Mesenchymal stem cell (in vitro differentiated cells and primary cell): ENCODE results near the gene CDK5RAP2.

Experiments
- DNase-seq: peaks from one replicate; pipeline ENCODE4 v3.0.0-alpha.2; 2013
- H2AFZ ChIP-seq: one replicate; pipeline ENCODE4 v1.6.1; 2013; ENCODE audit warnings: low read depth, mild to moderate bottlenecking, control low read depth, inconsistent platforms, low read length, moderate library complexity
- H2AK5ac ChIP-seq: 2 replicates; pipeline ENCODE4 v1.6.1; 2013; ENCODE audit warnings: low read length, moderate library complexity, mild to moderate bottlenecking, inconsistent platforms; ENCODE audit not compliant: severe bottlenecking
- H2BK120ac ChIP-seq: one replicate; pipeline ENCODE4 v1.6.1; 2013; ENCODE audit warnings: low read depth, mild to moderate bottlenecking, inconsistent platforms, low read length, moderate library complexity
- H2BK12ac ChIP-seq, 2 experiments: one replicate each; pipeline ENCODE4 v1.6.1; 2013; ENCODE audit warnings: inconsistent platforms in 2 of 2, low read length in 2 of 2, mild to moderate bottlenecking in 2 of 2, moderate library complexity in 2 of 2, control low read depth in 1 of 2
- H2BK15ac ChIP-seq: one replicate; pipeline ENCODE4 v1.6.1; 2013; ENCODE audit warnings: mild to moderate bottlenecking, low read depth, inconsistent platforms; ENCODE audit not compliant: poor library complexity, severe bottlenecking
- H2BK5ac ChIP-seq: 2 replicates; pipeline ENCODE4 v1.6.1; 2013; ENCODE audit warnings: low read depth, mild to moderate bottlenecking, low read length, control low read depth, inconsistent platforms; ENCODE audit not compliant: poor library complexity, severe bottlenecking
- H3K14ac ChIP-seq, 2 experiments: one replicate each; pipeline ENCODE4 v1.6.1; 2013; ENCODE audit warnings: inconsistent platforms in 2 of 2, low read length in 2 of 2, control low read depth in 1 of 2, mild to moderate bottlenecking in 1 of 2, moderate library complexity in 1 of 2
- H3K18ac ChIP-seq, 2 experiments: one replicate each; pipeline ENCODE4 v1.6.1; 2013; ENCODE audit warnings: inconsistent platforms in 2 of 2, low read length in 2 of 2, control low read depth in 1 of 2, low read depth in 1 of 2, mild to moderate bottlenecking in 1 of 2
- H3K23ac ChIP-seq, 2 experiments: one replicate each; pipeline ENCODE4 v1.6.1; 2013; ENCODE audit warnings: inconsistent platforms in 2 of 2, low read length in 2 of 2, mild to moderate bottlenecking in 2 of 2, moderate library complexity in 2 of 2, control low read depth in 1 of 2
- H3K27ac ChIP-seq: 2 replicates; pipeline ENCODE4 v1.5.1; 2013; ENCODE audit warnings: mild to moderate bottlenecking, moderate library complexity, low read length, control low read depth, inconsistent platforms; ENCODE audit not compliant: poor library complexity, severe bottlenecking
- H3K27me3 ChIP-seq, 2 experiments: 2 replicates each; pipeline versions ENCODE4 v1.6.1 to v1.7.0; 2013; ENCODE audit warnings: low read length in 2 of 2, mild to moderate bottlenecking in 2 of 2, moderate library complexity in 2 of 2, control low read depth in 1 of 2, inconsistent platforms in 1 of 2; ENCODE audit not compliant: control insufficient read depth in 1 of 2, insufficient read depth in 1 of 2
- H3K36me3 ChIP-seq, 2 experiments: 2 replicates each; pipeline versions ENCODE4 v1.6.1 to v1.7.0; 2013; ENCODE audit warnings: low read length in 2 of 2, control low read depth in 1 of 2, inconsistent platforms in 1 of 2, low read depth in 1 of 2, mild to moderate bottlenecking in 1 of 2; ENCODE audit not compliant: insufficient read depth in 2 of 2, control insufficient read depth in 1 of 2
- H3K4ac ChIP-seq, 2 experiments: one replicate each; pipeline ENCODE4 v1.6.1; 2013; ENCODE audit warnings: inconsistent platforms in 2 of 2, low read length in 2 of 2, mild to moderate bottlenecking in 2 of 2, moderate library complexity in 2 of 2, control low read depth in 1 of 2, low read depth in 1 of 2
- H3K4me1 ChIP-seq: 2 replicates; pipeline ENCODE4 v1.6.1; 2013; ENCODE audit warnings: low read depth, low read length, control low read depth; ENCODE audit not compliant: control insufficient read depth, insufficient read depth
- H3K4me2 ChIP-seq: 2 replicates; pipeline ENCODE4 v1.6.1; 2013; ENCODE audit warnings: low read length, mild to moderate bottlenecking, inconsistent platforms; ENCODE audit not compliant: poor library complexity, severe bottlenecking
- H3K4me3 ChIP-seq, 2 experiments: 2 replicates each; pipeline versions ENCODE4 v1.5.1 to v1.7.0; 2013; ENCODE audit warnings: low read length in 2 of 2, mild to moderate bottlenecking in 2 of 2, control low read depth in 1 of 2, low read depth in 1 of 2; ENCODE audit not compliant: insufficient read depth in 1 of 2
- H3K79me1 ChIP-seq: replicated peaks from 2 replicates; pipeline ENCODE4 v1.6.1; 2013; ENCODE audit warnings: mild to moderate bottlenecking, control low read depth, low read length, inconsistent platforms; ENCODE audit not compliant: poor library complexity, severe bottlenecking
- H3K9ac ChIP-seq: 2 replicates; pipeline ENCODE4 v1.7.0; 2013; ENCODE audit warnings: mild to moderate bottlenecking, low read length, moderate library complexity
- H3K9me3 ChIP-seq: 2 replicates; pipeline ENCODE4 v1.7.0; 2013; ENCODE audit warnings: mild to moderate bottlenecking, low read length; ENCODE audit not compliant: control insufficient read depth
- H4K8ac ChIP-seq: one replicate; pipeline ENCODE4 v1.6.1; 2013; ENCODE audit warnings: inconsistent platforms, mild to moderate bottlenecking, low read length, moderate library complexity
- H4K91ac ChIP-seq: one replicate; pipeline ENCODE4 v1.6.1; 2013; ENCODE audit warnings: mild to moderate bottlenecking, low read length, inconsistent platforms
- WGBS: methylation state at CpG from one replicate; pipeline ENCODE4 v1.1.7; 2013; ENCODE audit warnings: mixed read lengths; 5-methylcytosine and 5-hydroxymethylcytosine counted together

CDK5RAP2 gene

DNA sequence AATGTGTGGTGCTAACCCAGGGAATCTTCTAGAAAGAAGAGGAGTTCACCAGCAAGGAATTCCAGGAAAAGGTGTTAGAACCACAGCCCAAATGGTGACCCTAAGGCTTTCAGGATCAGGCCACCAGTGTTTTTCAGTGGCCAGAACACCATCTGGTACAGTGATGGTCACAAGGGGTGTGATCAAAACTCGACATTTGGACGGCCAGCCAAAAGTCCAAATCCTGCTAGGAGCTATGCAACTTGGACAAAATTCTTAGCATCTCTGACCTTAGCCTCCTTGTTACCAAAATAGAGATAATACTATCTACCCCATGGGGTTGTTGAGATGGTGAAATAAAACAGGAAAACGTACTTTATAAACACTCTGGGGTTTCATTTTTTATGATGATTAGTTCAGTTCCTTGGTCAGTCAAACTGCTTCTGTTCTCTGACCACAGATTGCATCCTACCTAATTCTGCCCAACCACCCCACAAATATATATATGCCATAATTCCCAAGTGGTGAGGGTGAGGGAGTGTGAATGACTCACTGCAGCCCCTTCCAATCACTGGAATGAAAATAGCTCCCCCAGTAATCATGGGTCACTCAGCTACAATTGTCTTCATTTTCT, 210.3 kb downstream of the CDK5RAP2 start:
- Histone ChIP-seq H2AFZ (no peak overlapping the region), H3K27me3 (peaks cover 0 to 8% of the 10 kb centered on the region in 2 experiments), H2AK5ac (no peak overlapping the region), H3K9ac (no peak overlapping the region), H4K91ac (no peak overlapping the region), H2BK5ac (no peak overlapping the region), H3K23ac (no peak overlapping the region), H2BK12ac (no peak overlapping the region), H3K4me1 (peaks cover 7% of the 10 kb centered on the region), H3K79me1 (no peaks in the 10 kb centered on the region), H2BK15ac (no peak overlapping the region), H3K36me3 (no peaks in the 10 kb centered on the region), H3K18ac (no peak overlapping the region), H3K9me3 (peaks cover 13% of the 10 kb centered on the region), H3K4me2 (no peak overlapping the region), H4K8ac (no peak overlapping the region), H3K14ac (no peak overlapping the region), H2BK120ac (no peak overlapping the region), H3K4ac (no peak overlapping the region), H3K27ac (no peak overlapping the region), H3K4me3 (no peak overlapping the region)
- peak; percentile 15 for DNase-seq
- 85% methylated on average over 2 of the region's 3 CpGs for WGBS

DNA sequence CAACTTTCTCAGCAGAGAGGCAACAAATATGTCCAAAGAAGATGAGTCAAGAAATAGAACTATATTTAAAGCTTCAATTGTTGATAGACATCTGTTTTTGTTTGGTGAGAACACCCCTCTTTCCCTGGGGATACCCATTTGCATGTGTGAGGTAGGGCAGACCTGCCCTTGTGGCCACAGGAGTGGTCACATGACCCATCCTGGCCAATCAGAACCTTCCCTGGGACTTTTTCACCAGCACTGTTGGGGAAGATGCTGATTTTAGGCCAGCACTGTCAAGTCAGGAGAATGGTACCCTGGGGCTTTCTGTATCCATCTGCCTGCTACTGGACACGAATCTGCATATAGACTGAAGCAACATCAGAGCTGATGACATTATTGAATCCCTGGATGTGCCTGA, 211.2 kb downstream of the CDK5RAP2 start:
- no peak overlapping the region for H3K9ac ChIP-seq
- no peak overlapping the region for H4K8ac ChIP-seq
- H2AK5ac ChIP-seq, result no peak overlapping the region
- no peak overlapping the region for H3K23ac ChIP-seq
- WGBS, result 77% methylated on average over 1 of the region's 1 CpG
- H4K91ac ChIP-seq, result no peak overlapping the region
- no peak overlapping the region for H2BK120ac ChIP-seq
- no peak for DNase-seq
- no peak overlapping the region for H2BK5ac ChIP-seq
- H3K14ac ChIP-seq, result no peak overlapping the region
- H3K4me1 ChIP-seq, result peaks cover 7% of the 10 kb centered on the region
- H3K4ac ChIP-seq, result no peak overlapping the region
- no peak overlapping the region for H3K4me3 ChIP-seq
- no peaks in the 10 kb centered on the region for H3K79me1 ChIP-seq
- no peak overlapping the region for H2AFZ ChIP-seq
- no peaks in the 10 kb centered on the region for H3K36me3 ChIP-seq
- no peak overlapping the region for H2BK15ac ChIP-seq
- peaks cover 12% of the 10 kb centered on the region for H3K9me3 ChIP-seq
- no peak overlapping the region for H2BK12ac ChIP-seq
- no peak overlapping the region for H3K18ac ChIP-seq
- H3K27ac ChIP-seq, result no peak overlapping the region
- H3K27me3 ChIP-seq, result peaks cover 0 to 8% of the 10 kb centered on the region in 2 experiments
- no peak overlapping the region for H3K4me2 ChIP-seq

DNA sequence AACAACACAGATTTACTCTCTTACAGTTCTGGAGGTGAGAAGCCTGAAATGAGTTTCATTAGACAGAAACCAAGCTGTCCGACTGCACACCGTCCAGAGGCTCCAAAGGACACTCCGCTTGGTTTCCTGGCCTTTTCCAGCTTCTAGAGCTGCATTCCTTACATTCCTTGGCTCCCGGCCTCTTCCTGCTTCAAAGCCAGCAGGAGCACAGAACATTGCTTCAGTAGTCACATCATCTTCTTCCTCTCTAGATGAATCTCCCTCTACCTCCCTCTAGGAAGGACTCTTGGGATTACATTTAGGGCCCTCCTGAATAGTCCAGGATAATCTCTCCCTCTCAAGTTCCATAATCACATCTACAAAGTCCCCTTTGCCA, 213.3 kb downstream of the CDK5RAP2 start:
- peak overlapping the region; percentile 32 to 73 for H3K18ac ChIP-seq
- peaks cover 3% of the 10 kb centered on the region for H3K9me3 ChIP-seq
- no peak overlapping the region for H3K23ac ChIP-seq

DNA sequence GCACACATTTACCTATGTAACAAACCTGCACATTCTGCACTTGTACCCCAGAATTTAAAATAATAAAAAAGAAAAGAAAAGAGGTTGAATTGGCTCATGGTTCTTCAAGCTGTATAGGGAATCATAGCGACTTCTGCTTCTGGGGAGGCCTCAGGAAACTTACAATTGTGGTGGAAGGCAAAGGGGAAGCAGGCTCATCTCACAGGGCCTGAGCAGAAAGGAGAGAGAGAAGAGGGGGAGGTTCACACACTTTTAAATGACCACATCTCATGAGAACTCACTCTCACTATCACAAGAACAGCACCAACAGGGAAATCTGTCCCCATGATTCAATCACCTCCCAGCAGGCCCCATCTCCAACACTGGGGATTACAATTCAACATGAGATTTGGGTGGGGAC, 214.6 kb downstream of the CDK5RAP2 start:
- no peak overlapping the region for H2BK15ac ChIP-seq
- H2AFZ ChIP-seq, result no peak overlapping the region
- H2BK12ac ChIP-seq, result peak overlapping the region in 1 of 2 experiments; percentile 31
- no peak overlapping the region for H3K14ac ChIP-seq
- peak overlapping the region; percentile 96 for H2AK5ac ChIP-seq
- H3K27me3 ChIP-seq, result no peaks in the 10 kb centered on the region
- H2BK5ac ChIP-seq, result no peak overlapping the region
- no peak overlapping the region for H3K27ac ChIP-seq
- H3K9me3 ChIP-seq, result peaks cover 3% of the 10 kb centered on the region
- H3K4me3 ChIP-seq, result no peak overlapping the region
- H3K23ac ChIP-seq, result no peak overlapping the region
- no peak overlapping the region for H3K4me2 ChIP-seq
- no peak for DNase-seq
- H3K9ac ChIP-seq, result no peak overlapping the region
- no peak overlapping the region for H4K8ac ChIP-seq
- peak overlapping the region in 1 of 2 experiments; percentile 30 for H3K18ac ChIP-seq
- H3K4ac ChIP-seq, result no peak overlapping the region
- H3K36me3 ChIP-seq, result no peaks in the 10 kb centered on the region
- H2BK120ac ChIP-seq, result no peak overlapping the region
- peaks cover 7% of the 10 kb centered on the region for H3K4me1 ChIP-seq
- 100% methylated on average over 1 of the region's 1 CpG for WGBS
- H4K91ac ChIP-seq, result peak overlapping the region; percentile 18
- no peaks in the 10 kb centered on the region for H3K79me1 ChIP-seq

More for the DNA sequence above, 213.3 kb downstream of the CDK5RAP2 start:
- Histone ChIP-seq H3K4me1 (peaks cover 7% of the 10 kb centered on the region), H2BK5ac (peak overlapping the region; percentile 58), H2BK15ac (no peak overlapping the region), H4K91ac (no peak overlapping the region), H3K4me3 (no peak overlapping the region), H2AK5ac (no peak overlapping the region), H2BK12ac (no peak overlapping the region), H3K4me2 (no peak overlapping the region), H3K27me3 (no peaks in the 10 kb centered on the region), H3K79me1 (no peaks in the 10 kb centered on the region), H3K14ac (no peak overlapping the region), H3K36me3 (no peaks in the 10 kb centered on the region), H3K4ac (no peak overlapping the region), H3K27ac (peak overlapping the region; percentile 97), H4K8ac (peak overlapping the region; percentile 59), H2AFZ (no peak overlapping the region), H3K9ac (no peak overlapping the region), H2BK120ac (peak overlapping the region; percentile 67)
- 0% methylated on average over 4 of the region's 4 CpGs for WGBS
- peak; percentile 86 for DNase-seq
